ENCODE data around the gene GNAI1.

- TF ChIP-seq, protein P1, sequence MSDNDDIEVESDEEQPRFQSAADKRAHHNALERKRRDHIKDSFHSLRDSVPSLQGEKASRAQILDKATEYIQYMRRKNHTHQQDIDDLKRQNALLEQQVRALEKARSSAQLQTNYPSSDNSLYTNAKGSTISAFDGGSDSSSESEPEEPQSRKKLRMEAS (IDR thresholded peaks at IDR 0.05): no peak
- TF ChIP-seq CTCF (IDR thresholded peaks at IDR 0.05; ENCODE audit: low read depth, low read length, missing input control): no peak
- TF ChIP-seq RAD21 (IDR thresholded peaks at IDR 0.05): no peak
- no peak for TF ChIP-seq RXRA (IDR thresholded peaks at IDR 0.05)
- TF ChIP-seq SP1 (IDR thresholded peaks at IDR 0.05): no peak
- TF ChIP-seq ZBTB33 (IDR thresholded peaks at IDR 0.05): no peak
- TF ChIP-seq TAF1 (conservative IDR thresholded peaks at IDR 0.05): no peak
- no peak for TF ChIP-seq FOXA1 (IDR thresholded peaks at IDR 0.05)
- TF ChIP-seq, protein P2, sequence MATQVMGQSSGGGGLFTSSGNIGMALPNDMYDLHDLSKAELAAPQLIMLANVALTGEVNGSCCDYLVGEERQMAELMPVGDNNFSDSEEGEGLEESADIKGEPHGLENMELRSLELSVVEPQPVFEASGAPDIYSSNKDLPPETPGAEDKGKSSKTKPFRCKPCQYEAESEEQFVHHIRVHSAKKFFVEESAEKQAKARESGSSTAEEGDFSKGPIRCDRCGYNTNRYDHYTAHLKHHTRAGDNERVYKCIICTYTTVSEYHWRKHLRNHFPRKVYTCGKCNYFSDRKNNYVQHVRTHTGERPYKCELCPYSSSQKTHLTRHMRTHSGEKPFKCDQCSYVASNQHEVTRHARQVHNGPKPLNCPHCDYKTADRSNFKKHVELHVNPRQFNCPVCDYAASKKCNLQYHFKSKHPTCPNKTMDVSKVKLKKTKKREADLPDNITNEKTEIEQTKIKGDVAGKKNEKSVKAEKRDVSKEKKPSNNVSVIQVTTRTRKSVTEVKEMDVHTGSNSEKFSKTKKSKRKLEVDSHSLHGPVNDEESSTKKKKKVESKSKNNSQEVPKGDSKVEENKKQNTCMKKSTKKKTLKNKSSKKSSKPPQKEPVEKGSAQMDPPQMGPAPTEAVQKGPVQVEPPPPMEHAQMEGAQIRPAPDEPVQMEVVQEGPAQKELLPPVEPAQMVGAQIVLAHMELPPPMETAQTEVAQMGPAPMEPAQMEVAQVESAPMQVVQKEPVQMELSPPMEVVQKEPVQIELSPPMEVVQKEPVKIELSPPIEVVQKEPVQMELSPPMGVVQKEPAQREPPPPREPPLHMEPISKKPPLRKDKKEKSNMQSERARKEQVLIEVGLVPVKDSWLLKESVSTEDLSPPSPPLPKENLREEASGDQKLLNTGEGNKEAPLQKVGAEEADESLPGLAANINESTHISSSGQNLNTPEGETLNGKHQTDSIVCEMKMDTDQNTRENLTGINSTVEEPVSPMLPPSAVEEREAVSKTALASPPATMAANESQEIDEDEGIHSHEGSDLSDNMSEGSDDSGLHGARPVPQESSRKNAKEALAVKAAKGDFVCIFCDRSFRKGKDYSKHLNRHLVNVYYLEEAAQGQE (IDR thresholded peaks at IDR 0.05): no peak
- TF ChIP-seq NR2F2 (IDR thresholded peaks at IDR 0.05): no peak
- no peak for TF ChIP-seq HNF4A (conservative IDR thresholded peaks at IDR 0.05)
Observed at GRCh38 chr7:80253237-80253636, 118.6 kb downstream of the GNAI1 start.
